ENCODE results near the gene XIRP1.

GRCh38 chr3:39138804-39139415 is 53.5 kb downstream of the XIRP1 start:
- TF ChIP-seq CTCF (conservative IDR thresholded peaks at IDR 0.05; ENCODE audit: low read length) (no peak), EZH2phosphoT487 (IDR thresholded peaks at IDR 0.05; ENCODE audit: borderline replicate concordance) (no peak)

All from Loucy (cell line).